GM21786 (cell line): Measurements from ENCODE around the gene SLC35F2.

Experiments
- ATAC-seq: cut with Tn5 transposase; IDR thresholded peaks from one replicate; pipeline ENCODE4 v1.9.1; 2021; ENCODE audit not compliant: unreplicated experiment

The SLC35F2 gene

GRCh38 chr11:107743191-107743590, 115.4 kb downstream of the SLC35F2 start:
- ATAC-seq, result no peak

- peak; percentile 87 for ATAC-seq
These were observed 117.4 kb downstream of the SLC35F2 start for GRCh38 chr11:107741044-107741823.
